ENCODE data around the gene GRK7. TPM values are rescaled to one million over a fixed set of nuclear protein-coding genes. Genes with fewer than 3 reads are reported as not detected.
A peak's percentile ranks its signal among the peaks of the same experiment; 100 is the strongest.

The GRK7 gene
- total and polyA plus RNA-seq, 2 of the 13 experiments (the other 11 are each of a cell fraction or from before 2014, with no cell fraction given): not detected

DNA sequence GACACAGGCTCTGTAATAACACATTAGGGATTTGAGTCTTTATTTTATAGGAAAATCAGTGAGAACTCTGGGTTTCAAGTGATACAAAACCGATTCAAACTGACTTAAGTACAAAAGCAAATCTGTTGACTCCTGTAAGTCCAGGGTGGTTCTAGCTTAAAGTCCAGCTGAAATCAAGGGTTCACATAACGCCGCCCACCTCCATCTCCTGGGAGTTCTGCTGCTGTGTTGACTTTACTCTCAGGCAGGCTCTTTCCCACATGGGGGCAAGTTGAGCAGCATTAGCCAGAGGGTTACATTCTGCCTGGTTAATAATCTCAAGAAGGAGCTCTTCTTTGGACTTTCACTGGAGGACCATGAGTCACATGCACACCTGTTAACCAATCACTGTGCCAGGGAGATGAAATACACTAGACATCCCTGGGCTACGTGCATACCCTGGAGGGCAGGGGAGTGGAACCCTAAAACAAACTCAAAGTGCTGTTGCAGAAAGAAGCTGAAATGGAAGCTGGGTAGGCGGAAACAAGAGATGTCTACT is 34.8 kb upstream of the GRK7 start (continued):
- no peak for TF ChIP-seq MATR3 (CRISPR knock-in tag; IDR thresholded peaks at IDR 0.05)
- TF ChIP-seq, protein P1, sequence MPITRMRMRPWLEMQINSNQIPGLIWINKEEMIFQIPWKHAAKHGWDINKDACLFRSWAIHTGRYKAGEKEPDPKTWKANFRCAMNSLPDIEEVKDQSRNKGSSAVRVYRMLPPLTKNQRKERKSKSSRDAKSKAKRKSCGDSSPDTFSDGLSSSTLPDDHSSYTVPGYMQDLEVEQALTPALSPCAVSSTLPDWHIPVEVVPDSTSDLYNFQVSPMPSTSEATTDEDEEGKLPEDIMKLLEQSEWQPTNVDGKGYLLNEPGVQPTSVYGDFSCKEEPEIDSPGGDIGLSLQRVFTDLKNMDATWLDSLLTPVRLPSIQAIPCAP (CRISPR knock-in tag; IDR thresholded peaks at IDR 0.05; ENCODE audit: low read depth): no peak
- TF ChIP-seq, protein P2, sequence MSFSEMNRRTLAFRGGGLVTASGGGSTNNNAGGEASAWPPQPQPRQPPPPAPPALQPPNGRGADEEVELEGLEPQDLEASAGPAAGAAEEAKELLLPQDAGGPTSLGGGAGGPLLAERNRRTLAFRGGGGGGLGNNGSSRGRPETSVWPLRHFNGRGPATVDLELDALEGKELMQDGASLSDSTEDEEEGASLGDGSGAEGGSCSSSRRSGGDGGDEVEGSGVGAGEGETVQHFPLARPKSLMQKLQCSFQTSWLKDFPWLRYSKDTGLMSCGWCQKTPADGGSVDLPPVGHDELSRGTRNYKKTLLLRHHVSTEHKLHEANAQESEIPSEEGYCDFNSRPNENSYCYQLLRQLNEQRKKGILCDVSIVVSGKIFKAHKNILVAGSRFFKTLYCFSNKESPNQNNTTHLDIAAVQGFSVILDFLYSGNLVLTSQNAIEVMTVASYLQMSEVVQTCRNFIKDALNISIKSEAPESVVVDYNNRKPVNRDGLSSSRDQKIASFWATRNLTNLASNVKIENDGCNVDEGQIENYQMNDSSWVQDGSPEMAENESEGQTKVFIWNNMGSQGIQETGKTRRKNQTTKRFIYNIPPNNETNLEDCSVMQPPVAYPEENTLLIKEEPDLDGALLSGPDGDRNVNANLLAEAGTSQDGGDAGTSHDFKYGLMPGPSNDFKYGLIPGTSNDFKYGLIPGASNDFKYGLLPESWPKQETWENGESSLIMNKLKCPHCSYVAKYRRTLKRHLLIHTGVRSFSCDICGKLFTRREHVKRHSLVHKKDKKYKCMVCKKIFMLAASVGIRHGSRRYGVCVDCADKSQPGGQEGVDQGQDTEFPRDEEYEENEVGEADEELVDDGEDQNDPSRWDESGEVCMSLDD (CRISPR knock-in tag; IDR thresholded peaks at IDR 0.05; ENCODE audit: borderline replicate concordance): no peak
- no peak for TF ChIP-seq ZNF879 (CRISPR knock-in tag; IDR thresholded peaks at IDR 0.05)
- TF ChIP-seq ZNF20 (CRISPR knock-in tag; IDR thresholded peaks at IDR 0.05): no peak
- no peak for TF ChIP-seq ZNF432 (CRISPR knock-in tag; IDR thresholded peaks at IDR 0.05; ENCODE audit: borderline replicate concordance)
- no peak for TF ChIP-seq ZNF282 (IDR thresholded peaks at IDR 0.05; ENCODE audit: partially characterized antibody)
- no peak for TF ChIP-seq SRF (IDR thresholded peaks at IDR 0.05; ENCODE audit: low read depth, low read length)
- TF ChIP-seq SNAPC4 (CRISPR knock-in tag; IDR thresholded peaks at IDR 0.05): no peak
- no peak; a peak in 1 of 4 replicates for TF ChIP-seq KLF16 (CRISPR knock-in tag; IDR thresholded peaks at IDR 0.05)
- peak; percentile 57; the same call in 1 of the 2 replicates for TF ChIP-seq ZMYM3 (CRISPR knock-in tag; IDR thresholded peaks at IDR 0.05)
- peak; percentile 47; the same call in 1 of the 2 replicates for TF ChIP-seq DMAP1 (CRISPR knock-in tag; IDR thresholded peaks at IDR 0.05)
- peak; percentile 38; the same call in 1 of the 2 replicates for TF ChIP-seq RXRA (CRISPR knock-in tag; IDR thresholded peaks at IDR 0.05)
- TF ChIP-seq TAF15 (IDR thresholded peaks at IDR 0.05; ENCODE audit: low read depth, low read length, poor library complexity, severe bottlenecking): no peak
- no peak for TF ChIP-seq RFXANK (CRISPR knock-in tag; IDR thresholded peaks at IDR 0.05)
- no peak for TF ChIP-seq ZNF143 (CRISPR knock-in tag; IDR thresholded peaks at IDR 0.05)
- no peak for TF ChIP-seq ZSCAN20 (CRISPR knock-in tag; IDR thresholded peaks at IDR 0.05; ENCODE audit: borderline replicate concordance)
- TF ChIP-seq ZNF841 (CRISPR knock-in tag; IDR thresholded peaks at IDR 0.05; ENCODE audit: borderline replicate concordance): no peak
- TF ChIP-seq KAT2B (IDR thresholded peaks at IDR 0.05; ENCODE audit: borderline replicate concordance, low read depth, low read length): no peak
- TF ChIP-seq, protein P3, sequence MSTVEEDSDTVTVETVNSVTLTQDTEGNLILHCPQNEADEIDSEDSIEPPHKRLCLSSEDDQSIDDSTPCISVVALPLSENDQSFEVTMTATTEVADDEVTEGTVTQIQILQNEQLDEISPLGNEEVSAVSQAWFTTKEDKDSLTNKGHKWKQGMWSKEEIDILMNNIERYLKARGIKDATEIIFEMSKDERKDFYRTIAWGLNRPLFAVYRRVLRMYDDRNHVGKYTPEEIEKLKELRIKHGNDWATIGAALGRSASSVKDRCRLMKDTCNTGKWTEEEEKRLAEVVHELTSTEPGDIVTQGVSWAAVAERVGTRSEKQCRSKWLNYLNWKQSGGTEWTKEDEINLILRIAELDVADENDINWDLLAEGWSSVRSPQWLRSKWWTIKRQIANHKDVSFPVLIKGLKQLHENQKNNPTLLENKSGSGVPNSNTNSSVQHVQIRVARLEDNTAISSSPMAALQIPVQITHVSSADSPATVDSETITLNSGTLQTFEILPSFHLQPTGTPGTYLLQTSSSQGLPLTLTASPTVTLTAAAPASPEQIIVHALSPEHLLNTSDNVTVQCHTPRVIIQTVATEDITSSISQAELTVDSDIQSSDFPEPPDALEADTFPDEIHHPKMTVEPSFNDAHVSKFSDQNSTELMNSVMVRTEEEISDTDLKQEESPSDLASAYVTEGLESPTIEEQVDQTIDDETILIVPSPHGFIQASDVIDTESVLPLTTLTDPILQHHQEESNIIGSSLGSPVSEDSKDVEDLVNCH (CRISPR knock-in tag; IDR thresholded peaks at IDR 0.05): no peak
- peak; percentile 59; the same call in 1 of the 2 replicates for TF ChIP-seq ZBTB7B (CRISPR knock-in tag; IDR thresholded peaks at IDR 0.05)
